Mesendoderm (in vitro differentiated cells): ENCODE data around the gene SPRTN.

Experiments used
- DNase-seq: peaks from one replicate; pipeline ENCODE4 v3.0.0; 2013
- H2AK5ac ChIP-seq: 2 replicates; pipeline ENCODE4 v1.6.1; 2013; ENCODE audit warnings: low read length, inconsistent platforms
- H2BK120ac ChIP-seq: 2 replicates; pipeline ENCODE4 v1.6.1; 2013; ENCODE audit warnings: low read depth, mild to moderate bottlenecking, low read length, moderate library complexity, mixed read lengths
- H2BK15ac ChIP-seq: replicated peaks from 2 replicates; pipeline ENCODE4 v1.6.1; 2013; ENCODE audit warnings: low read depth, mild to moderate bottlenecking, moderate library complexity
- H2BK5ac ChIP-seq: 2 replicates; pipeline ENCODE4 v1.6.1; 2013; ENCODE audit warnings: low read length, inconsistent platforms
- H3K18ac ChIP-seq: 2 replicates; pipeline ENCODE4 v1.6.1; 2013; ENCODE audit warnings: mild to moderate bottlenecking, low read length, mixed read lengths
- H3K23ac ChIP-seq: one replicate; pipeline ENCODE4 v1.6.1; 2013; ENCODE audit warnings: low read length
- H3K27ac ChIP-seq: 2 replicates; pipeline ENCODE4 v1.5.1; 2013; ENCODE audit warnings: low read depth, mild to moderate bottlenecking, inconsistent platforms, low read length, moderate library complexity
- H3K27me3 ChIP-seq: 2 replicates; pipeline ENCODE4 v1.6.1; 2013; ENCODE audit warnings: low read length, control low read depth, mild to moderate bottlenecking, inconsistent platforms; ENCODE audit not compliant: insufficient read depth, poor library complexity
- H3K36me3 ChIP-seq: 2 replicates; pipeline ENCODE4 v1.6.1; 2013; ENCODE audit warnings: low read length, inconsistent platforms; ENCODE audit not compliant: control insufficient read depth, insufficient read depth
- H3K4ac ChIP-seq: one replicate; pipeline ENCODE4 v1.6.1; 2013; ENCODE audit warnings: low read depth, mild to moderate bottlenecking, low read length, moderate library complexity
- H3K4me1 ChIP-seq: 2 replicates; pipeline ENCODE4 v1.6.1; 2013; ENCODE audit warnings: low read depth, low read length, inconsistent platforms; ENCODE audit not compliant: control insufficient read depth
- H3K4me2 ChIP-seq: 2 replicates; pipeline ENCODE4 v1.6.1; 2013; ENCODE audit warnings: low read length
- H3K4me3 ChIP-seq: 2 replicates; pipeline ENCODE4 v1.5.1; 2013; ENCODE audit warnings: mild to moderate bottlenecking, low read length
- H3K56ac ChIP-seq: one replicate; pipeline ENCODE4 v1.6.1; 2013; ENCODE audit warnings: low read length
- H3K79me1 ChIP-seq: 2 replicates; pipeline ENCODE4 v1.6.1; 2013; ENCODE audit warnings: low read length, inconsistent platforms
- H3K79me2 ChIP-seq: 2 replicates; pipeline ENCODE4 v1.6.1; 2013; ENCODE audit warnings: mild to moderate bottlenecking, low read length; ENCODE audit not compliant: control insufficient read depth, insufficient read depth
- H3K9ac ChIP-seq: 2 replicates; pipeline ENCODE4 v1.6.1; 2013; ENCODE audit warnings: low read length, inconsistent platforms
- H4K5ac ChIP-seq: one replicate; pipeline ENCODE4 v1.6.1; 2013; ENCODE audit warnings: low read length
- H4K8ac ChIP-seq: one replicate; pipeline ENCODE4 v1.6.1; 2013; ENCODE audit warnings: low read depth, mild to moderate bottlenecking, control low read depth, low read length, moderate library complexity
- WGBS: extraction: QIAGEN DNeasy Blood & Tissue Kit; methylation state at CpG from one replicate; pipeline ENCODE4 v1.1.7; 2013; ENCODE audit warnings: low lambda C conversion rate, missing lambda C conversion rate; ENCODE audit not compliant: insufficient coverage; ENCODE audit errors: extremely low coverage; 5-methylcytosine and 5-hydroxymethylcytosine counted together

Gene SPRTN

DNA sequence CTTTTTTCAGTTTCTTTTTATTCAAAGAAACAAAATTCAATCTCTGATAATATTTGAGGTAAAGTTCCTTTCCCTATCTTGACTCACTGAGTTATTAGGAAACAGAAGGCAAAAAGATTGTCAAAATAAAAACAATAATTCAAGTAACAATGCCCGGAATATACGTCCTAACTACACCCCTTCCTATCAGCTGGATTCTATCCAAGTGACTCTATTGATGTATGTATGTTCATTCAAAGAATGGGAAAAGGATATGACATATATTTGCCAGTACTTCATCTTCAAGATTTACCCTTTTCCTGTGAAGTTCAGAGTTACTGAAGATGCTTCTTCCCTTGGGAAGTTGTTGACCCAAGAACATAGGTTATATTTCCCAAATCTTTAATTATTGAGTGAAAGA, 13.7 kb downstream of the SPRTN start:
- H2AK5ac ChIP-seq = no peak overlapping the region
- DNase-seq = no peak
- H3K79me2 ChIP-seq = no peaks in the 10 kb centered on the region
- H3K23ac ChIP-seq = no peak overlapping the region
- H3K79me1 ChIP-seq = no peaks in the 10 kb centered on the region
- no peak overlapping the region for H3K18ac ChIP-seq
- no peak overlapping the region for H3K9ac ChIP-seq
- H3K27ac ChIP-seq = no peak overlapping the region
- H4K5ac ChIP-seq = no peak overlapping the region
- H3K4me1 ChIP-seq = no peaks in the 10 kb centered on the region
- H2BK5ac ChIP-seq = no peak overlapping the region
- no peak overlapping the region for H2BK120ac ChIP-seq
- no peaks in the 10 kb centered on the region for H3K27me3 ChIP-seq
- no peak overlapping the region for H3K4me2 ChIP-seq
- no peaks in the 10 kb centered on the region for H3K36me3 ChIP-seq
- H3K56ac ChIP-seq = no peak overlapping the region
- WGBS = no CpG with 5 or more reads among the region's 2 CpGs
- H3K4me3 ChIP-seq = no peak overlapping the region
- no peak overlapping the region for H4K8ac ChIP-seq
- H2BK15ac ChIP-seq = no peak overlapping the region
- H3K4ac ChIP-seq = no peak overlapping the region

- Histone ChIP-seq H3K56ac (no peak overlapping the region), H3K9ac (no peak overlapping the region), H2AK5ac (no peak overlapping the region), H2BK120ac (no peak overlapping the region), H3K27ac (no peak overlapping the region), H3K36me3 (no peaks in the 10 kb centered on the region), H3K79me1 (no peaks in the 10 kb centered on the region), H4K5ac (no peak overlapping the region), H4K8ac (no peak overlapping the region), H3K4me2 (no peak overlapping the region), H3K4me1 (no peaks in the 10 kb centered on the region), H2BK5ac (no peak overlapping the region), H3K4me3 (no peak overlapping the region), H3K4ac (no peak overlapping the region), H2BK15ac (no peak overlapping the region), H3K23ac (no peak overlapping the region), H3K27me3 (no peaks in the 10 kb centered on the region), H3K79me2 (no peaks in the 10 kb centered on the region), H3K18ac (no peak overlapping the region)
- DNase-seq = no peak
- WGBS = no CpG with 5 or more reads among the region's 2 CpGs
Observed at GRCh38 chr1:231353086-231353485, 15.0 kb downstream of the SPRTN start.

GRCh38 chr1:231354330-231355020, 16.4 kb downstream of the SPRTN start:
- no peak overlapping the region for H2BK15ac ChIP-seq
- no peak overlapping the region for H4K5ac ChIP-seq
- H3K4me3 ChIP-seq = no peak overlapping the region
- no peak overlapping the region for H3K18ac ChIP-seq
- no peaks in the 10 kb centered on the region for H3K79me1 ChIP-seq
- H4K8ac ChIP-seq = no peak overlapping the region
- H3K56ac ChIP-seq = no peak overlapping the region
- WGBS = no CpG with 5 or more reads among the region's 5 CpGs
- no peak overlapping the region for H2BK5ac ChIP-seq
- H3K9ac ChIP-seq = no peak overlapping the region
- no peak overlapping the region for H3K27ac ChIP-seq
- no peaks in the 10 kb centered on the region for H3K27me3 ChIP-seq
- H2BK120ac ChIP-seq = no peak overlapping the region
- no peaks in the 10 kb centered on the region for H3K4me1 ChIP-seq
- no peak overlapping the region for H3K4ac ChIP-seq
- H3K79me2 ChIP-seq = no peaks in the 10 kb centered on the region
- H2AK5ac ChIP-seq = no peak overlapping the region
- no peak overlapping the region for H3K4me2 ChIP-seq
- no peak overlapping the region for H3K23ac ChIP-seq
- DNase-seq = no peak
- no peaks in the 10 kb centered on the region for H3K36me3 ChIP-seq

DNA sequence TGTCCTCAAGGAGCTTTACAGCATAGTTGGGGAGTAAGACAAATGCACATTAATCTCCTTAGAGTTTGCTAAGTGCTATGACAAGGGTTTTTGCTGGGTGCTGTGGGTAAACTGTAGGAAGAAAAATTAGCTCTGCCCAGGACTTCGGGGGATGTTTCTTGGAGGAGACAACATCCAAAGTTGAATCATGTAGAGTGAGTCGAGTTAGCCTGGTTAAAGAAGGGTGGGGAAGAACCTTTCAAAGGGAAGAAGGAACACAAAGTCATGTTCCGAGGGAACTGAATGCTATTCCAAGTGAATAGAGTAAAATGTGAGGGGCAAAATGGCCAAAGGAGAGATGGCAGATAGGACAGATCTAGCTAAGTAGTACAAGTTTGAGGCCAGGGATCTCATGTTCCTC, 17.1 kb downstream of the SPRTN start:
- Histone ChIP-seq H2BK5ac (no peak overlapping the region), H3K56ac (no peak overlapping the region), H3K23ac (no peak overlapping the region), H3K79me2 (no peaks in the 10 kb centered on the region), H2BK15ac (no peak overlapping the region), H3K4me2 (no peak overlapping the region), H3K4me1 (no peaks in the 10 kb centered on the region), H4K5ac (no peak overlapping the region), H3K4me3 (no peak overlapping the region), H3K36me3 (no peaks in the 10 kb centered on the region), H2BK120ac (no peak overlapping the region), H3K27ac (no peak overlapping the region), H4K8ac (no peak overlapping the region), H3K9ac (no peak overlapping the region), H2AK5ac (no peak overlapping the region), H3K27me3 (no peaks in the 10 kb centered on the region), H3K79me1 (no peaks in the 10 kb centered on the region), H3K18ac (no peak overlapping the region), H3K4ac (no peak overlapping the region)
- no CpG with 5 or more reads among the region's 3 CpGs for WGBS
- DNase-seq = no peak

DNA sequence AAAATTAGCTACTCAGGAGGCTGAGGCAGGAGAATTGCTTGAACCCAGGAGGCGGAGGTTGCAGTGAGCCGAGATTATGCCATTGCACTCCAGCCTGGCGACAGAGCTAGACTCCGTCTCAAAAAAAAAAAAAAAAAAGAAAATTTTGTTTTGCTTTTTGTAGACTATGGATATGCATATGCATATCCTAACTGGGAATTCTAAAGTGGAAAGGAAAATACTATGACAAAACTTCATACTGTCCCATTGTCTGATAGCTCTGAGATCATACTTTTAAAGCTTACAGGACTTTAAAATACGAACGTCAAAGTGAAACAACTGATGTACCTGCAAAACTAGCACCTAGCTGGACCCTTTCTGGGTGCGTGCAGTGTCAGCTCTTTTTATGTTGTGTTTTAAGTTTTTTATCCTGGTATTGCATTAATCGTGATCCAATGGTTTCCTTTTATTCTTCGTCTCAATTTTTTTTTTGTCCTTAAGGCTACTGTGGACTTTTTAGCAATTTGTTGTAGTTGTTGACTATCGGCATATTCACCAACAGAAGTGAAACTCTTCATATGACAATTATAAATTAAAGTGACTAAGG, 19.2 kb downstream of the SPRTN start:
- Histone ChIP-seq H2BK15ac (no peak overlapping the region), H2BK5ac (no peak overlapping the region), H2BK120ac (no peak overlapping the region), H3K79me2 (no peaks in the 10 kb centered on the region), H4K5ac (no peak overlapping the region), H3K36me3 (no peaks in the 10 kb centered on the region), H3K18ac (no peak overlapping the region), H3K4me3 (no peak overlapping the region), H3K27me3 (no peaks in the 10 kb centered on the region), H3K4me2 (no peak overlapping the region), H3K27ac (no peak overlapping the region), H2AK5ac (no peak overlapping the region), H3K4ac (no peak overlapping the region), H3K23ac (no peak overlapping the region), H3K9ac (no peak overlapping the region), H3K56ac (no peak overlapping the region), H3K79me1 (no peaks in the 10 kb centered on the region), H4K8ac (no peak overlapping the region), H3K4me1 (no peaks in the 10 kb centered on the region)
- WGBS = no CpG with 5 or more reads among the region's 10 CpGs
- no peak for DNase-seq
